B cell (primary cell): ENCODE measurements around the gene LRTM2. TPM values are rescaled to one million over a fixed set of nuclear protein-coding genes. Genes with fewer than 3 reads are reported as not detected.

Experiments
- ATAC-seq: fragments of 200-7000 bp; cut with Tn5 transposase; one replicate; pipeline ENCODE4 v1.10.0; 2021; ENCODE audit warnings: low read depth, mild to moderate bottlenecking, moderate number of reproducible peaks, moderate library complexity
- CTCF ChIA-PET: fragments of 350-600 bp; sonication (Branson Sonifier 250); formaldehyde crosslinking; loops from one replicate; lab custom pipeline; 2021; ENCODE audit warnings: antibody characterized with exemption, inconsistent platforms; lab: Charles Lee
- POLR2A ChIA-PET: fragments of 350-600 bp; sonication (Branson Sonifier 250); formaldehyde crosslinking; loops from one replicate; lab custom pipeline; 2021; ENCODE audit warnings: antibody characterized with exemption; lab: Charles Lee
- DNase-seq: peaks from one replicate; pipeline ENCODE4 v3.0.0; 2013
- H2AFZ ChIP-seq: 2 replicates; pipeline ENCODE4 v1.6.1; 2012; ENCODE audit warnings: mild to moderate bottlenecking, low read depth, low read length; ENCODE audit not compliant: insufficient read depth, poor library complexity, severe bottlenecking
- H3K27ac ChIP-seq, 2 donors: 1 replicate in 1 of 2; 2 replicates in 1 of 2; pipeline ENCODE4 v1.5.1; 2012 to 2013; ENCODE audit warnings: low read length in 2 of 2, mild to moderate bottlenecking in 2 of 2, moderate library complexity in 1 of 2
- H3K27me3 ChIP-seq, 4 experiments: fragments of 200-600 bp in 1 of 4; sonication (generic) in 1 of 4; replicated peaks in 1 of 4; 1 replicate in 2 of 4; 2 replicates in 2 of 4; pipeline versions ENCODE4 v1.6.1 to v1.7.0; 2013 to 2016; ENCODE audit warnings: low read length in 3 of 4, mild to moderate bottlenecking in 2 of 4, mixed read lengths in 1 of 4, moderate library complexity in 1 of 4; ENCODE audit not compliant: insufficient read depth in 4 of 4, control insufficient read depth in 3 of 4; ENCODE audit errors: control extremely low read depth in 1 of 4
- H3K36me3 ChIP-seq, 2 experiments: replicated peaks in 1 of 2; 1 replicate in 1 of 2; 2 replicates in 1 of 2; pipeline versions ENCODE4 v1.6.1 to v1.7.1; 2013; ENCODE audit warnings: low read length in 1 of 2; ENCODE audit not compliant: insufficient read depth in 2 of 2, control insufficient read depth in 1 of 2; ENCODE audit errors: control extremely low read depth in 1 of 2, extremely low read depth in 1 of 2
- H3K4me1 ChIP-seq, 2 donors: fragments of 200-600 bp in 1 of 2; sonication (generic) in 1 of 2; 1 replicate in 1 of 2; 2 replicates in 1 of 2; pipeline versions ENCODE4 v1.5.1 to v1.6.1; 2013 to 2017; ENCODE audit warnings: low read length in 2 of 2; ENCODE audit not compliant: control insufficient read depth in 2 of 2, insufficient read depth in 2 of 2
- H3K4me2 ChIP-seq: replicated peaks from 2 replicates; pipeline ENCODE3; 2012; ENCODE audit warnings: mild to moderate bottlenecking, low read depth, low read length; ENCODE audit not compliant: poor library complexity, severe bottlenecking
- H3K4me3 ChIP-seq, 5 experiments: fragments of 200-600 bp in 1 of 5; sonication (generic) in 1 of 5; 1 replicate in 3 of 5; 2 replicates in 2 of 5; pipeline versions ENCODE4 v1.5.1 to v1.7.0; 2011 to 2016; ENCODE audit warnings: low read length in 4 of 5, mild to moderate bottlenecking in 4 of 5, low read depth in 2 of 5, control low read depth in 1 of 5, moderate library complexity in 1 of 5; ENCODE audit not compliant: insufficient read depth in 1 of 5; ENCODE audit errors: control extremely low read depth in 1 of 5, extremely low read depth in 1 of 5
- H3K79me2 ChIP-seq: fragments of 200-600 bp; sonication (generic); one replicate; pipeline ENCODE4 v1.6.0; 2016; ENCODE audit warnings: low read length; ENCODE audit not compliant: control insufficient read depth, insufficient read depth
- H3K9ac ChIP-seq: fragments of 200-600 bp; sonication (generic); 2 replicates; pipeline ENCODE4 v1.6.1; 2017; ENCODE audit warnings: mild to moderate bottlenecking, low read length, moderate library complexity
- H3K9me3 ChIP-seq, 3 donors: one replicate each; pipeline versions ENCODE4 v1.6.1 to v1.7.1; 2013; ENCODE audit warnings: low read length in 2 of 3; ENCODE audit not compliant: control insufficient read depth in 2 of 3, insufficient read depth in 1 of 3; ENCODE audit errors: control extremely low read depth in 1 of 3
- H4K20me1 ChIP-seq: 2 replicates; pipeline ENCODE4 v1.6.0; 2012; ENCODE audit warnings: mild to moderate bottlenecking, low read length; ENCODE audit not compliant: insufficient read depth, control insufficient read depth, poor library complexity, severe bottlenecking
- H3K27ac Mint-ChIP-seq: one replicate; pipeline ENCODE4 v1.8.0; 2021; ENCODE audit warnings: mixed read lengths
- H3K27me3 Mint-ChIP-seq: one replicate; pipeline ENCODE4 v1.8.0; 2021; ENCODE audit warnings: mixed read lengths
- H3K4me1 Mint-ChIP-seq: one replicate; pipeline ENCODE4 v1.8.0; 2021; ENCODE audit warnings: mixed read lengths
- H3K4me3 Mint-ChIP-seq: one replicate; pipeline ENCODE4 v1.8.0; 2021; ENCODE audit warnings: mixed read lengths
- H3K9me3 Mint-ChIP-seq: one replicate; pipeline ENCODE4 v1.8.0; 2022; ENCODE audit warnings: mixed read lengths; ENCODE audit not compliant: insufficient read depth
- EZH2 ChIP-seq: IDR thresholded peaks from 2 replicates; pipeline ENCODE4 v1.6.1; 2012; ENCODE audit warnings: borderline replicate concordance, low read depth, mild to moderate bottlenecking, moderate library complexity, low read length; ENCODE audit not compliant: insufficient read depth, poor library complexity, severe bottlenecking
- WGBS: methylation state at CpG from one replicate; pipeline ENCODE4 v1.1.5; 2013; ENCODE audit warnings: missing lambda C conversion rate; ENCODE audit not compliant: insufficient coverage; 5-methylcytosine and 5-hydroxymethylcytosine counted together
- intact Hi-C: fragments of 100-400 bp; cut with micrococcal nuclease; formaldehyde crosslinking; loops from one replicate; pipeline ENCODE4 v1.10.0; 2022
- polyA plus RNA-seq: library from polyadenylated mRNA; depleted of rRNA; stranded (reverse); fragments of >200 nt; gene quantifications from 2 replicates; pipeline ENCODE4 v1.2.3, GENCODE V29; 2012
- total RNA-seq, 2 donors: library from RNA; stranded (reverse); fragments of 120-200 nt in 1 of 2; gene quantifications; 1 replicate in 1 of 2; 2 replicates in 1 of 2; pipeline versions ENCODE4 v1.2.3 to v1.2.4, GENCODE V29; 2013 to 2022
- TF ChIP-seq, protein P1 (sequence below): fragments of 200-600 bp; IDR thresholded peaks from one replicate; pipeline ENCODE4 v1.8.0; 2022; ENCODE audit warnings: antibody characterized with exemption, mild to moderate bottlenecking

LRTM2 gene
- total and polyA plus RNA-seq, 2 donors (not counting 1 experiment from before 2014, with no cell fraction given) = not detected

GRCh38 chr12:1800401-1801302, 19.7 kb upstream of the LRTM2 start:
- WGBS = 32% methylated on average over 10 of the region's 14 CpGs
- Mint-ChIP-seq H3K9me3 (peaks cover 2% of the 10 kb centered on the region), H3K27ac (peak overlapping the region; percentile 39), H3K4me3 (peak overlapping the region; percentile 55), H3K4me1 (peaks cover 35% of the 10 kb centered on the region), H3K27me3 (no peaks in the 10 kb centered on the region)
- Histone ChIP-seq H3K4me2 (peak overlapping the region; percentile 37), H3K36me3 (no peaks in the 10 kb centered on the region), H3K27me3 (no peaks in the 10 kb centered on the region), H3K27ac (no peak overlapping the region), H4K20me1 (no peaks in the 10 kb centered on the region), H3K9ac (no peak overlapping the region), H3K4me3 (no peak overlapping the region), H3K79me2 (no peaks in the 10 kb centered on the region), H2AFZ (no peak overlapping the region), H3K4me1 (peaks cover 8 to 39% of the 10 kb centered on the region in 2 donors), H3K9me3 (peaks cover 0 to 8% (median 0%) of the 10 kb centered on the region in 3 donors)
- CTCF ChIA-PET = interaction anchor here (0.6 to 11.3 kb wide), 14 partner anchors 8 to 487 kb away, joined by 3 to 327 read pairs (median 3); no protein-coding TSS in a partner anchor
- ATAC-seq (peak; percentile 23), DNase-seq (peak; percentile 44)
- intact Hi-C loops = loop anchor here (1.0 to 10.0 kb wide), 4 partner anchors 140 to 1416 kb away; partner anchors contain the start of genes ITFG2 and KDM5A
- TF ChIP-seq EZH2 = no peak
- TF ChIP-seq, protein P1, sequence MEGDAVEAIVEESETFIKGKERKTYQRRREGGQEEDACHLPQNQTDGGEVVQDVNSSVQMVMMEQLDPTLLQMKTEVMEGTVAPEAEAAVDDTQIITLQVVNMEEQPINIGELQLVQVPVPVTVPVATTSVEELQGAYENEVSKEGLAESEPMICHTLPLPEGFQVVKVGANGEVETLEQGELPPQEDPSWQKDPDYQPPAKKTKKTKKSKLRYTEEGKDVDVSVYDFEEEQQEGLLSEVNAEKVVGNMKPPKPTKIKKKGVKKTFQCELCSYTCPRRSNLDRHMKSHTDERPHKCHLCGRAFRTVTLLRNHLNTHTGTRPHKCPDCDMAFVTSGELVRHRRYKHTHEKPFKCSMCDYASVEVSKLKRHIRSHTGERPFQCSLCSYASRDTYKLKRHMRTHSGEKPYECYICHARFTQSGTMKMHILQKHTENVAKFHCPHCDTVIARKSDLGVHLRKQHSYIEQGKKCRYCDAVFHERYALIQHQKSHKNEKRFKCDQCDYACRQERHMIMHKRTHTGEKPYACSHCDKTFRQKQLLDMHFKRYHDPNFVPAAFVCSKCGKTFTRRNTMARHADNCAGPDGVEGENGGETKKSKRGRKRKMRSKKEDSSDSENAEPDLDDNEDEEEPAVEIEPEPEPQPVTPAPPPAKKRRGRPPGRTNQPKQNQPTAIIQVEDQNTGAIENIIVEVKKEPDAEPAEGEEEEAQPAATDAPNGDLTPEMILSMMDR = peak; percentile 74
- POLR2A ChIA-PET = interaction anchor here (0.7 to 1.8 kb wide), 2 partner anchors 116 to 139 kb away, joined by 3 to 6 read pairs; no protein-coding TSS in a partner anchor
